Brain microvascular endothelial cell (primary cell): Measurements from ENCODE around the gene SLC22A7.

ENCODE experiments used
- DNase-seq: peaks from one replicate; pipeline ENCODE4 v3.0.0-alpha.2; 2020
- H3K27ac ChIP-seq: fragments of 250-450 bp; sonication (Bioruptor Pico); 2 replicates; pipeline ENCODE4 v1.5.1; 2020; ENCODE audit warnings: mild to moderate bottlenecking, moderate library complexity
- H3K27me3 ChIP-seq: fragments of 250-450 bp; sonication (Bioruptor Pico); replicated peaks from 2 replicates; pipeline ENCODE4 v1.5.1; 2020; ENCODE audit warnings: mild to moderate bottlenecking
- H3K36me3 ChIP-seq: fragments of 250-450 bp; sonication (Bioruptor Pico); replicated peaks from 2 replicates; pipeline ENCODE4 v1.5.1; 2020; ENCODE audit warnings: mild to moderate bottlenecking
- H3K4me3 ChIP-seq: 2 replicates; pipeline ENCODE4 v1.5.1; 2011; ENCODE audit warnings: low read depth, mild to moderate bottlenecking, control low read depth, low read length, moderate library complexity
- CTCF ChIP-seq: IDR thresholded peaks from 2 replicates; pipeline ENCODE4 v1.5.1; 2011; ENCODE audit warnings: low read depth, mild to moderate bottlenecking, moderate library complexity, low read length, control low read depth, inconsistent platforms; ENCODE audit errors: missing control alignments
- in situ Hi-C: cut with HindIII; loops from 2 replicates; pipeline ENCODE4 v1.10.0; 2017; ENCODE audit warnings: low sequenced_read_pairs, low pct_ligation_motif_present

SLC22A7 gene

DNA sequence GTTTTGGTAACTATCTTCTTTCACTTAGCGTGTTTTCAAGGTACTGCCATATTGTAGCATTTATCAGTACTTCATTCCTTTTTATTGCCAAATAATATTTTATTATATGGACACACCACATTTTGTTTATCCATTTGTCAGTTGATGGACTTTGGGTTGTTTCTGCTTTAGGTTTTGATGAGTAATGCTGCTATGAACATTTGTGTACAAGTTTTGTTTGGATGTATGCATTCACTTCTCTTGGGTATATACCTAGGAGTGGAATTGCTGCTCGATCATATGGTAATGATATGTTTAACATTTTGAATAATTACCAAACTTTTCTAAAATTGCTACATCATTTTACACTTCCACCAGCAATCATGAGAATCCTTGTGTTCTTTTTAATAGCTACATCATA lies 6.4 kb upstream of the SLC22A7 start:
- H3K27ac ChIP-seq: no peak overlapping the region
- in situ Hi-C loops: no loop called here
- H3K4me3 ChIP-seq: no peak overlapping the region
- H3K27me3 ChIP-seq: no peaks in the 10 kb centered on the region
- H3K36me3 ChIP-seq: no peaks in the 10 kb centered on the region
- TF ChIP-seq CTCF: no peak
- no peak for DNase-seq

DNA sequence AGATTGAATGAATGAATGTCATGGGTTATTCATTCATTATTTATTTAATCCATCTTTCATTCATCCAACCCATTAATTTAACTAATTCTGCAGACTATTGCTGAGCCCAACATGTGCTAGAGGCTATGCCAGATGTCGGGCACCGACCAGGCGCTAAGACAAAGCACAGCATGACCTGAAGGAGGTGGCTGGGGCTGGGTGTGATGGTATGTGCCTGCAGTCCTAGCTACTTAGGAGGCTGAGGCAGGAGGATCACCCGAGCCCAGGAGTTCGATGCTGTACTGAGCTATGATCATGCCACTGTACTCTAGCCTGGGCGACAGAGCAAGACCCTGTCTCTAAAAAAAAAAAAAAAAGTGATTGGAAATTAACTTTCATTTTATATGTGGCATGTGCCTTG lies 5.7 kb upstream of the SLC22A7 start:
- Histone ChIP-seq H3K4me3 (no peak overlapping the region), H3K36me3 (no peaks in the 10 kb centered on the region), H3K27ac (no peak overlapping the region), H3K27me3 (no peaks in the 10 kb centered on the region)
- DNase-seq: no peak
- TF ChIP-seq CTCF: no peak
- in situ Hi-C loops: no loop called here

- H3K27ac ChIP-seq: no peak overlapping the region
- no peak for TF ChIP-seq CTCF
- no peaks in the 10 kb centered on the region for H3K36me3 ChIP-seq
- no peak overlapping the region for H3K4me3 ChIP-seq
- DNase-seq: no peak
- no peaks in the 10 kb centered on the region for H3K27me3 ChIP-seq
- in situ Hi-C loops: no loop called here
Measured at GRCh38 chr6:43292763-43293318, 5.2 kb upstream of the SLC22A7 start.

DNA sequence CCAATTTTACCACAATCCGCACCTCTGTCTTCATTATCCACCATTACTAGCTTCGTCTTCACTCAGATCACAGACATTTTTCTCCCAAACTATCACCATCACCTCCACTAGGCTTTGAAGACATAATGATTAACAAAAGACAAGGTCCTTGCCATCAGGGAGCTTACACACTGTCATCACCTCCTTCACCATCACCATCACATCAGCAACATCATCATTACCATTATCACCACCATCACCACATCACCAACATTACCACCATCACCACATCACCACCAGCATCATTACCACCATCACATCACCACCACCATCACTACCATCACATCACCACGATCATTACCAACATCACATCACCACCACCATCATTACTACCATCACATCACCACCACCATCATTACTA lies 4.4 kb upstream of the SLC22A7 start:
- H3K4me3 ChIP-seq: no peak overlapping the region
- DNase-seq: no peak
- no peaks in the 10 kb centered on the region for H3K36me3 ChIP-seq
- H3K27me3 ChIP-seq: peaks cover 3% of the 10 kb centered on the region
- in situ Hi-C loops: no loop called here
- H3K27ac ChIP-seq: no peak overlapping the region
- no peak for TF ChIP-seq CTCF

GRCh38 chr6:43294536-43294935 lies 3.5 kb upstream of the SLC22A7 start:
- in situ Hi-C loops: no loop called here
- DNase-seq: no peak
- peaks cover 4% of the 10 kb centered on the region for H3K27me3 ChIP-seq
- TF ChIP-seq CTCF: no peak
- no peak overlapping the region for H3K27ac ChIP-seq
- H3K4me3 ChIP-seq: no peak overlapping the region
- H3K36me3 ChIP-seq: no peaks in the 10 kb centered on the region

- TF ChIP-seq CTCF: no peak
- Histone ChIP-seq H3K27me3 (peaks cover 7% of the 10 kb centered on the region), H3K27ac (no peak overlapping the region), H3K36me3 (no peaks in the 10 kb centered on the region), H3K4me3 (no peak overlapping the region)
- in situ Hi-C loops: no loop called here
- no peak for DNase-seq
Measured at GRCh38 chr6:43295456-43295855, 2.6 kb upstream of the SLC22A7 start.
